SH-SY5Y (cell line): ENCODE results near the gene S100A6.

Experiments used
- GATA2 ChIP-seq: IDR thresholded peaks from 2 replicates; pipeline ENCODE4 v1.6.1; 2011; ENCODE audit warnings: mild to moderate bottlenecking, low read depth, low read length
- GATA3 ChIP-seq: IDR thresholded peaks from 2 replicates; pipeline ENCODE4 v1.6.1; 2011; ENCODE audit warnings: low read depth, mild to moderate bottlenecking, low read length, moderate library complexity

The S100A6 gene

DNA sequence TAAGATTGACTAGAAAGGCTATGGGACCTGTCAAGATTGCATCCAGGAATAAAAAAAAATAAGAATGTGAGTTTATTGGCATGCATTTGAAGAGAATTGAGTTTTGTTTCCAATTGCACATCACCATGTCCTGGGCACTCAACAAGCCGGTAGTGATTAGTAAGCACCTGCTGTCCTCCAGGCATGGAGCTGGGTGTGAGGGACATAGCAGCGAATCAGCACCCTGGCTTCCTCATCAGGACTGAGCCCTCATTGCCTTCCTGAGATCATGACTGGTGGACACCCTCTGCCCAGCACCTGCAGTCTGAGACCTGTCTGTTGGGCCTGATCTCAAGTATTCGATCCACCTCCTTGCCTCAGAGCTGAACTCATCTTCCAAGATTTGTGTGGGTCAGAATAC, 26.8 kb downstream of the S100A6 start:
- TF ChIP-seq GATA2, result no peak
- no peak for TF ChIP-seq GATA3

DNA sequence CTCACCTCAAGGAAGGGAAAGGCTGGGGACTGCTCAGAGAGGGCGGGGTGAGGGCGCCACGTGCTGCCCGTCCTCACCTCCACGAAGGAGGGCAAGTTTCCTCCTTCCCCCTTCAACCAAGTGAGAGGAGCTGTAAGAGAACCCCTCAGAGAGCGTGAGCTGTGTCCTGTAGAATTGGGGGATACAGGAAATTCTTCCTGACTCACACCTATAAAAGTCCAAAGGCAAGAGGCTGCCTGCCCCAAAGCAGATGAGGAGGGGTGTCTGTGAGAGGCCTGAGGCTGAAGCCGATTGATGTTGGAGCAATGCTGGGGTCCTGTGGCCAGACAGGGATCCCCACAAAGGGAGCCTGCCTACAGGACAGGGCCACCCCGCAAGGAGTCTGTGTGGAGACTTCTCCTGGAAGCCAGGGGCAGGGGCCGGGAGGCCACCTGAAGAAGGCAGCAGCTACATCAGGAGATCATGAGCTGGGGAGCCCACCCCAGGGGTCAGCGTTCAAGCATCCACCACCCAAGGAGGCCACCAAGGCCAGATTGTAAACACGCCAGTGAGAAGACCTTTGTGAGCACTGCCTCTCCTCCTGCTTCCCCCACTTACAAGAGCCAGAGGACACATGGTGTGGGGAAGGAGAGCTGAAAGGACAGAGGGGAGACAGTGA, 27.7 kb downstream of the S100A6 start:
- TF ChIP-seq GATA3 (no peak), GATA2 (no peak)

DNA sequence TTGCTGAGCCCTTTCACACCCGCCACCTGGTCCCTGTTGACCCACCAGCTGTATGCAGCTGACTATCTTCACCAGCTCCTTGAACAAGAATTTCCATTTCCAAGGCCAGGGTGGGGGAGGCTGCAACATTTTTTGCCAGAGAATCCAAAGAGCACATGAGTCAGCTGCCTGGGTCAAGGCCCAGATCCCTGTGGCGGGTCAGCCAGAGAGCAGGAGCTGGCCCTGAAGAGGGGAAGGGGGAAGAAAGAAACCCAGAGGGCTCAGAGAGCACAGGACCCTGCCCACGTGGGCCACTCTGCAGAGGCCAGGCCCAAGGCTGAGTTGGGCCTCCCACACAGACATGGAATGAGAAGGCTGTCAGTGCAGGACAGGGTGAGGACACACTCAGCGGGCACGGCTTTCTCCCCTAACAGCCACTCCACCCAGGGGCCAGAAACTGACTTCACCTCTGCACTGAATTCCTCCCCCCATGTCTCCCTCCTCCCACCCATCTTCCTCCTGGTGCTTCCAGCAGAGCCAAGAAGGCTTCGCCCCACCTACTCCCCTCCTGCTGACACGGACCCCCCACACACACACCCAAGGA, 28.9 kb downstream of the S100A6 start:
- TF ChIP-seq GATA2 (no peak), GATA3 (no peak)

DNA sequence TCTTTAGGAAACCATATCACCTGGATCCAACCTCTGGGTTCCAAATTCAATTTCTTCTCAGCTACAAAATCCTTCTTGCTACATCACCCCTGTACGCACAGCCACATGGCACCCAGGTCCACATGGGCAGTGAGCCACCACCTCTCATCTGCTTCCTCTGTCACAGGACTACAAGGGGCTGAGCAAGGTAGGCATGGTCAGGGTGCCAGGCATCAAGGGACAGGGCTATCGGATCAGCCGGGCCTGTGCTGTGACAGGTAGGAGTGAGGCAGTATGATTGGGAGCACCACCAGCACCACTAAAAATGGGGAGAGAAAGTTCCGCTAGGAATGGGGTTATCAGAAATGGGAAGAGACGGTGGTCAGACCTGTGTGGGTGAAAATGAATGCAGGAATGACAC, 29.4 kb downstream of the S100A6 start:
- no peak for TF ChIP-seq GATA2
- TF ChIP-seq GATA3, result no peak

DNA sequence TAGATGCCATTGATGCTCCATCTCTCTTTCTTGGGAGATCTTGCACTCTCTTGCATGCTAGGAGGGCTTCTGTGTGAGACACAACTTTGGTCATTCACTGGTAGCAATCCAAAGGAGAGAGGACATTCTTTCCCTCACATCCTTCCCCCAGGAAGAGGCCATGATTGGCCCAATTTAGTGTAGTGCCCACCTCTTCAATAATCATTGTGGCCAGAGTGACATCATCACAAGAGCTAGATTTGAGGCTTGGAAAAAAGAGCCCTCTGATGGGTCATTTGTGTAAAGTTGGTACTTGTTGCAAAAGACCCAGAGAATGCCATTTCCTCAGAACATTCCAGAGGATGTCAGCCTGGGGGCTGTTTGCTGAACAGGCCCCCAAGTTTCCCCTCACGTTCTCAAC, 30.2 kb downstream of the S100A6 start:
- TF ChIP-seq GATA2, result no peak
- no peak for TF ChIP-seq GATA3

DNA sequence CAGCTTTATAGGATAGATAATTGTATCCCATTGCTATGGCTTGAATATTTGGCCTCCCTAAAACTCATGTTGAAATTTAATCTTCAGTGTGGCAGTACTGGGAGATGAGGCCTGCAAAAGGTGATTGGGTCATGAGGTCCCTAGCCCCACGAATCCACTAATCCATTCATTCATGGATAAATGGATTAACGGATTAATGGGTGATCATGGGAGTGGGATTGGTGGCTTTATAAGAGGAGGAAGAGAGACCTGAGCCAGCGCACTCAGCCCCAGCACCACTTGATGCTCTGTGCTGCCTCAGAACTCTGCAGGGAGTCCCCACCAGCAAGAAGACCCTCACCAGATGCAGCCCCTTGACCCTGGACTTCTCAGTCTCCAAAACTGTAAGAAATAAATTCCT, 32.0 kb downstream of the S100A6 start:
- no peak for TF ChIP-seq GATA3
- TF ChIP-seq GATA2, result no peak

DNA sequence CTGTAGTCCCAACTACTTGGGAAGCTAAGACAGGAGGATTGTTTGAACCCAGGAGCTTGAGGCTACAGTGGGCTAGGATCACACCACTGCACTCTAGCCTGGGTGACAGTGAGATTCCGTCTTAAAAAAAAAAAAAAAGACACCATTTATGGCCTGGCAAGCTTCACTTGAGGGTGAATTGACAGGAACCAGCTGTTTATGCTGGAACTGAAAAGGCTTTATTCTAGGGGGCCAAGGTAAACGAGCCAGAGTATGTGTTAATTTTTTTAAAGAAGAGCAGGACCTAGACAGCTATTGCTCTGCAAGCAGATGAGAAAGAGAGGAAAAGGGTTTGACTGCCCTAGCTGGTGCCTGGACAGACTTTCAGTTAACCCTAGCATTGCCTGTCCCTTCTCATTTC, 37.0 kb downstream of the S100A6 start:
- no peak for TF ChIP-seq GATA3
- no peak for TF ChIP-seq GATA2

DNA sequence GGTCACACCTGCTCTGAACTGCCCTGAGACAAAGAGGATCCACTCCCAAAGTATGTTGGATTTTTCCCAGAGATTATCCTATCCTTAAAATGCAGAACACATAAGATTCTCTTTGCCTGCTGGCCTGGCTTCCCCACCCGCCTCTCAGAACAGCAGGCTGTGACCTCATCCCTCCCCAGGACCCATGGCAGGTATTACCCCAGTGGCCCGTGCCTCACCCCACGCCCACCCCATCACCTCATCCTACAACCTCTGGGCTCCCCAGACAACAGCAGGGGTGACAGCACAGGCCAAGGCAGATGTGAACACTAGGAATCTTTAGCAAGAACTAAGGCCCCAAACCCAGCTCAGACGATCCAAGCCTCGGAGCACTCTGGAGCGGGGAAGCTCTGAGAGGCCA, 40.3 kb downstream of the S100A6 start:
- TF ChIP-seq GATA3, result no peak
- no peak for TF ChIP-seq GATA2

DNA sequence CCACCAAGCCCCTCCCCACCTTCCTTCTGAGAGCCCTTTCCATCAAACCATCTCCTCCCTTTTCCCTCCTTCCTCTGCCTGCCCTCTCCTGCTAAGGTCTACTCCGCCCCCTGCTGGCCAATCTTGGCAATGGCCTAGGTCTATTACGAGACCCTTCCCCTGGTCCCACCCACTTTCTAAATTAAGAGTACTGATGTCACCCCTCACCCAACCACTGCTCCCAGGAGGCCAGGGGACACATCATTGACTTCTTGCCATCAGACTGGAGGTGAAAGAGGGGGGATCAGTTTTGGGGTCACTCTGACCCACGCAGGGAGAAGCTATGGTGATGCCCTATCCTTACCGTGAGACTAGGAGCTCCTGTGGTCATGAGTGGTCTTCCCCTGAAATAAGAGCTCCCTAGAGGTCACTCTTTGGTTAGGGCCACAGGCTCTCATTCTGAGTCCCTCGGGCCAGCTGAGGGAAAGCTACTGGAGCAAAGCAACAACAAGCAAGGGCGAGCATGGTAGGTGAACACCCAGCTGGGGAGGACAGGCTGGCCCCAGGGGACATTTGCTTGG, 40.7 kb downstream of the S100A6 start:
- TF ChIP-seq GATA2 (no peak), GATA3 (no peak)

DNA sequence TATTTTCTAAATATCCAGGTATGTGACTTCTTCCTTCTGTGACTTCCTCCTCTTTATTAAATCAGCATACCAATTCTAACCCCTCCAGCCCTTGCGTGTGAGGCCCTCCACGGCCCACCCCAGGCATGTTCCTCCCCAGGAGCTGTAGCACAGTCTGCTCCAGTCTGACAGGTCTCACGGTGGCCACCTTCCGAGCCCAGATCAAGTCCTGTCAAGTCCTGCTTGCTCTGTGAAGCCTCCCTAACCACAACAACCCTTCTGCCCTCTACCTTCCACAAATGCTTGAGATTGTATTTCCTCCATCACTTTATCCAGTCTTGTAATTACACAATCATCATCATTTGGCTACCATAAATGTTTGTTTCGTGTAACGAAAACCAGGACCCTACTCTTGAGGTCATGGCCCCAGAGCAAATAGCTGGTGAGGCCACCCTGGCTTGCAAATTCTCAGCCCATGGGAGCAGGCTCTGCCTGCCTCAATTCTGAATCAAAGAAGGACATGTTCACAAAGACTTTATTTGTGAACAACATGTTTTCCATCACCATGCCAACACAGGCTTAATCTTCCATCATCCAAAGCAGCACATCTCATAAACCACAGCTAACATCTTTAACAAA, 42.3 kb downstream of the S100A6 start:
- TF ChIP-seq GATA3, result no peak
- TF ChIP-seq GATA2, result no peak

DNA sequence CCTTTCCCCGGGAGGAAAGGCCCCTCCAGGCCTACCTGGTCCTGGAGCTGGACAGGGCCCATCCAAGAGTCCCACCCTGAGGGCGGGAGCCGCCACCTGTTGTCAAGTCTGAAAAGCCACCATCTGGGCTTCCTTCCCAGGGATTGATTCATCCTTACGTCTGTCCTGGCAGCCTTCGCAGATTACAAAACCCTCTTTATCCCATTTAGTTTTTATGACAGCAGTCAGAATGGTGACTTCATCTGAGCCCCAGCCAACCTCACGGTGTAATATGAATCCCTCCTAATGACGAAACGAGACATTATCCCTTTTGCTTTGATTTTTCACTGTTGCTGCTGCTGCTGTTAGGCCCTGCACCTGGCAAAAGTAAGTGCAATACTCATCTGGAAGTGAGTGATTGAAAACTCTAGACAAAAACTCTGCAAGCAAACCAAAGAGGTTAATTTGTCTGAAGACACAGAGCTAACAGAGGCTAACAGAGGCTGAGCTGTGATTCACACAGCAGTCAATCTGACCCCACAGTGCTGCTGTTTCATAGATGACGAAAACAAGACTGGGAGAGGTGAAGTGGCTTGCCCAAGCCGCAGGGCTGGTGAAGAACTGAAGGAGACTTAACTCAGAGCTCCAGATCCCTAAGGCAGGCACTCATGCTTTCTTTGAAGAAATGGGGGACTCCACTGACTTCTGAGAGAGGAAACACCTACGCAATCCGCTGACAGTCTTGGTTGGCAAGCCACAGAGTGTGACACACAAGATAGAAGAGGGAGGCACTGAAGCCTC, 45.3 kb downstream of the S100A6 start:
- TF ChIP-seq GATA3 (no peak), GATA2 (no peak)

DNA sequence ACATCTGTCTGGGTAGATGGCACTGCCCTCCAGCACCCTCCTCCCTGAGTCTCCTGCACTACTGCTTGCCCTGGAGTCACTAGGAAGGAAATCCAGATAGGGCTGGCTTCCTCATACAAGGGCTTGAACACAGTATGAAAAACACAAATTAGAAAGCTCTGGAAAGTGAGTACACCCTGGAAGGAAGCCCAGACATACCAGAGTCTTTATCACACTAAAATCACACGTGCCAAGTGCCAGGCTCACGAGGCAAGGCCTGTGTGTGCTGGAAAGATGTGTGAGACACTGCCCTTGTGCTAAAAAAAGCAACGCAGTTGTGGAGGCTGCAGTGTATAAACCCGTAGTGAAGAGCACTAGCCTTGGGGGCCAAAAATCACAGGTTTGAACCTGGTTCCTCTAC, 47.1 kb downstream of the S100A6 start:
- no peak for TF ChIP-seq GATA2
- TF ChIP-seq GATA3, result no peak

DNA sequence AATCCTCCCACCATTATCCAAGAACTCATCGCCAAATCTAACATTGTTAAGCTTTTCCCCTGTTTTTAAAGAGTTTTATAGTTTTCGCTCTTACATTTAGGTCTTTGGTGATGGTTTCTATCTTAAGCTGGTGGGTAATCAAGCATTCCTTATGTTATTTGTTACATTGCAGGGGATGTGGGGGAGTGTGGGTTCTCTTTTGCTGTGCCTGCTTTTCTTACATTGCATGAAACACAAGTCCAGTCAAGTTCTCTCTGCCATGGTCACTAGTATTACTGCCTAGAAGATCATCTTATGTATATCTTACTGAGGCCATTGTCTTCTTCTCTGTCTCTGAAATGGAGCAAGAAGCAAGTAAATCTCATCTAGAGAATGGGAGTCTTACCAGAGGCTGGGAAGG, 48.1 kb downstream of the S100A6 start:
- TF ChIP-seq GATA3, result no peak
- no peak for TF ChIP-seq GATA2

DNA sequence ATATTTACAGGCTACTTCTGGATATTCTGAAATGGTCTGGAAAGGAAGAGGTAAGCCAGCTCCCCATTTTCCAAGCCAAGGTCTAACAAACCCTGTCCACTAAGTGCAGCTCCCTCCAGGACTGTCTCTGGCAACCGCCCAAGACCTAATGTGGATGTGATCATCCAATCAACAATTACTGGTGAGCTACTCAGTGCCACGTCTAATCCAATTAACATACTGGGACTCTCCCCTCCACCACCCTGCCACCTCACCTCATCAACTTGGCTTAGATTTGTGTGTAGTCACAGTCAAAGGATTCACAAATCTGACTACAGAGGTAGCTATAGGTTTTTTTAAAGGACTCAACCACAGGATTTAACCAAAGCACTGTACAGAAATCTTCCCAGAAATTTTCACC, 49.9 kb downstream of the S100A6 start:
- TF ChIP-seq GATA3 (no peak), GATA2 (no peak)
